Cardiac muscle cell (in vitro differentiated cells and primary cell): ENCODE data around the gene VPS16. TPM values are rescaled to one million over a fixed set of nuclear protein-coding genes. Genes with fewer than 3 reads are reported as not detected.

Experiments
- DNase-seq, 2 donors: peaks; one replicate each; pipeline versions ENCODE4 v3.0.0 to v3.0.0-alpha.2; 2010 to 2017; ENCODE audit warnings: low read depth in 1 of 2, low spot score in 1 of 2
- H3K27ac ChIP-seq: fragments of 200-600 bp; sonication (generic); 2 replicates; pipeline ENCODE4 v1.5.1; 2016
- H3K27me3 ChIP-seq: fragments of 200-600 bp; sonication (generic); 2 replicates; pipeline ENCODE4 v1.6.0; 2016; ENCODE audit warnings: control low read depth
- H3K36me3 ChIP-seq: fragments of 200-600 bp; sonication (generic); 2 replicates; pipeline ENCODE4 v1.5.1; 2016; ENCODE audit warnings: control low read depth
- H3K4me1 ChIP-seq: fragments of 200-600 bp; sonication (generic); 2 replicates; pipeline ENCODE4 v1.8.1; 2017; ENCODE audit warnings: low read depth, mild to moderate bottlenecking, mixed run types
- H3K4me3 ChIP-seq: fragments of 200-600 bp; sonication (generic); 2 replicates; pipeline ENCODE4 v1.5.1; 2016; ENCODE audit warnings: mild to moderate bottlenecking
- H3K9me3 ChIP-seq: fragments of 200-600 bp; sonication (generic); 2 replicates; pipeline ENCODE4 v1.5.1; 2017; ENCODE audit warnings: low read depth, mild to moderate bottlenecking, control low read depth
- CTCF ChIP-seq: IDR thresholded peaks from 2 replicates; pipeline ENCODE4 v1.5.1; 2012; ENCODE audit warnings: low read depth, mild to moderate bottlenecking, low read length
- polyA plus RNA-seq: library from polyadenylated mRNA; unstranded; fragments of >200 nt; fragmentation: Nextera tagmentation; extraction: Ambion mirVana; gene quantifications from 2 replicates; pipeline ENCODE4 v1.2.1, GENCODE V29; 2016
- total RNA-seq: library from RNA; depleted of rRNA; stranded (reverse); fragments of >200 nt; gene quantifications from 2 replicates; pipeline ENCODE4 v1.2.3, GENCODE V29; 2016

Gene VPS16
- total and polyA plus RNA-seq, 2 experiments from 2014 or later, result 44.5 to 49.1 TPM

GRCh38 chr20:2814076-2814475, 26.5 kb upstream of the VPS16 start:
- peaks cover 6% of the 10 kb centered on the region for H3K27me3 ChIP-seq
- DNase-seq, result no peak
- H3K4me3 ChIP-seq, result no peak overlapping the region
- no peaks in the 10 kb centered on the region for H3K36me3 ChIP-seq
- no peaks in the 10 kb centered on the region for H3K4me1 ChIP-seq
- no peaks in the 10 kb centered on the region for H3K9me3 ChIP-seq
- no peak for TF ChIP-seq CTCF
- H3K27ac ChIP-seq, result no peak overlapping the region

GRCh38 chr20:2814587-2815051, 25.9 kb upstream of the VPS16 start, which contains the start of gene C20orf141:
Gene C20orf141 (plus strand): TSS chr20:2814987. CDS start chr20:2815185, 198 bp downstream.
- no peaks in the 10 kb centered on the region for H3K36me3 ChIP-seq
- H3K9me3 ChIP-seq, result no peaks in the 10 kb centered on the region
- no peak within 1 kb of the TSS for H3K27ac ChIP-seq
- no peaks in the 10 kb centered on the region for H3K4me1 ChIP-seq
- TF ChIP-seq CTCF, result no peak
- H3K27me3 ChIP-seq, result peaks cover 2% of the 10 kb centered on the region
- H3K4me3 ChIP-seq, result no peak within 1 kb of the TSS
- peak in 1 of 2 donors; percentile 98 for DNase-seq

- no peak for TF ChIP-seq CTCF
- no peaks in the 10 kb centered on the region for H3K4me1 ChIP-seq
- peaks cover 3% of the 10 kb centered on the region for H3K27me3 ChIP-seq
- H3K36me3 ChIP-seq, result no peaks in the 10 kb centered on the region
- H3K9me3 ChIP-seq, result no peaks in the 10 kb centered on the region
- H3K27ac ChIP-seq, result no peak overlapping the region
- H3K4me3 ChIP-seq, result no peak overlapping the region
- no peak for DNase-seq
Observed at GRCh38 chr20:2815242-2815900, 25.2 kb upstream of the VPS16 start.

- H3K4me3 ChIP-seq, result no peak within 1 kb of the TSS
- H3K27me3 ChIP-seq, result peaks cover 11% of the 10 kb centered on the region
- H3K9me3 ChIP-seq, result no peaks in the 10 kb centered on the region
- H3K27ac ChIP-seq, result no peak within 1 kb of the TSS
- DNase-seq, result no peak
- TF ChIP-seq CTCF, result no peak
- H3K36me3 ChIP-seq, result no peaks in the 10 kb centered on the region
- H3K4me1 ChIP-seq, result no peaks in the 10 kb centered on the region
Observed at GRCh38 chr20:2816030-2816582, 24.4 kb upstream of the VPS16 start, which contains the start of gene TMEM239. Gene TMEM239 (plus strand): TSS chr20:2816364. CDS start chr20:2816555, 191 bp downstream.

- peak; percentile 3 for TF ChIP-seq CTCF
- Histone ChIP-seq H3K9me3 (no peaks in the 10 kb centered on the region), H3K27me3 (peaks cover 17% of the 10 kb centered on the region), H3K4me3 (no peak overlapping the region), H3K27ac (no peak overlapping the region), H3K4me1 (no peaks in the 10 kb centered on the region), H3K36me3 (no peaks in the 10 kb centered on the region)
- DNase-seq, result no peak
Observed at GRCh38 chr20:2816583-2817340, 23.8 kb upstream of the VPS16 start.
